Measurements from ENCODE around the gene KRT81. TPM values are rescaled to one million over a fixed set of nuclear protein-coding genes. Genes with fewer than 3 reads are reported as not detected.

KRT81 gene
- total and polyA plus RNA-seq, 2 of the 4 experiments (the other 2 are of a cell fraction), result under 0.01 to 0.05 TPM

DNA sequence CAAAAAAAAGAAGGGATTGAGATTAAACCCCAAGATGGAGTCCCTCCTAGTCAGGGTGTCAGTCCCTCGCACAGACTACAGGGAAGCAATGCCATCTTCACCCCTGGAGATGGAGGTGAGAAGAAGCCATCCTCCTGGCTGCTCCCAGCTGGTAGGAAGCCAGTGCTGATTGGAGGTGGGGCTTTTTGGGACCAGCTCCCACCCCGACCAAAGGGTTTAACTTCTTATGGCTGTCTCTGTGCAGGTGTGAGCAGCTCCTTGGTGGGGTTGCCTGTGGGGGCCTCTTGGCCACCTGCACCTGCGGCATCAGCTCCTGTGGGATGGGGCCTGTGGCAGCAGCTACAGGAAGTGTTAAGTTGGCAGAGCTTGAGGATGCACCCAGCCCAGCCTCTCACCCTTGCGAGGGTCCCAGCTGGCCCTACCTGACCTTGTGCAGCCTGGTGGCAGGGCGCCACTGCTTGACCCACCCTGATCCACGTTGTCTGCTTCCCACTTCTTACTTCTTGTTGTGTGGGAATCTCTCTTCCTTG, 20.7 kb downstream of the KRT81 start:
- peaks cover 10% of the 10 kb centered on the region for H3K27me3 ChIP-seq (ENCODE audit: control insufficient read depth, insufficient read depth, low read length)
- H3K36me3 ChIP-seq (ENCODE audit: control insufficient read depth, insufficient read depth, low read length), result no peaks in the 10 kb centered on the region
- ATAC-seq (ENCODE audit: low read depth), result no peak
- H2BK5ac ChIP-seq (ENCODE audit: low read depth, low read length, poor library complexity, severe bottlenecking), result no peak overlapping the region
- no peak overlapping the region for H2BK15ac ChIP-seq (ENCODE audit: low read depth, low read length)
- H4K8ac ChIP-seq (ENCODE audit: low read depth in 2 of 2, low read length in 2 of 2), result no peak overlapping the region
- no peaks in the 10 kb centered on the region for H3K9me1 ChIP-seq (ENCODE audit: insufficient read depth, low read length)
- H3K27ac ChIP-seq (ENCODE audit: insufficient read depth, low read length), result no peak overlapping the region
- no peak for DNase-seq
- H3K9me3 ChIP-seq (ENCODE audit: control insufficient read depth, insufficient read depth, low read length), result no peaks in the 10 kb centered on the region; the same call in 1 of the 2 replicates
- H2AFZ ChIP-seq (replicated peaks; ENCODE audit: low read length, poor library complexity), result no peak overlapping the region
- no peak overlapping the region for H2BK120ac ChIP-seq (ENCODE audit: low read depth, low read length)
- no peak overlapping the region for H3K9ac ChIP-seq (ENCODE audit: low read depth, low read length)
- POLR2A ChIA-PET (ENCODE audit: unreplicated experiment), result no interaction called here
- H2AK9ac ChIP-seq (replicated peaks; ENCODE audit: low read depth, low read length, poor library complexity), result no peak overlapping the region
- peaks cover 2% of the 10 kb centered on the region for H3K4me1 ChIP-seq (ENCODE audit: control insufficient read depth, insufficient read depth, low read length)
- H3K4me2 ChIP-seq (ENCODE audit: low read depth, low read length), result no peak overlapping the region
- no peak overlapping the region for H2AK5ac ChIP-seq (ENCODE audit: low read depth, low read length)
- dilution Hi-C loops (cut with HindIII; ENCODE audit: low sequenced_read_pairs, unreplicated experiment), result no loop called here
- CTCF ChIA-PET, result interaction anchor here (1.3 kb wide), 1 partner anchor 9 kb away, joined by 9 read pairs; no protein-coding TSS in a partner anchor
- no peak overlapping the region for H3K56ac ChIP-seq (ENCODE audit: extremely low read depth, insufficient read depth, low read length)
- no peak overlapping the region for H2BK20ac ChIP-seq (ENCODE audit: low read depth, low read length)
- no peak overlapping the region for H4K91ac ChIP-seq (ENCODE audit: insufficient read depth, low read depth, low read length)
- H3K14ac ChIP-seq (replicated peaks; ENCODE audit: low read depth, low read length), result no peak overlapping the region
- intact Hi-C loops (cut with micrococcal nuclease), result no loop called here
- no peaks in the 10 kb centered on the region for H4K20me1 ChIP-seq (ENCODE audit: insufficient read depth, low read length)
- TF ChIP-seq NFE2L2 (IDR thresholded peaks at IDR 0.05; ENCODE audit: low read depth, low read length) (no peak), MAZ (IDR thresholded peaks at IDR 0.05; ENCODE audit: borderline replicate concordance, low read depth, low read length) (no peak)
- no peak overlapping the region for H3K23ac ChIP-seq (ENCODE audit: low read depth, low read length)
- H4K5ac ChIP-seq (ENCODE audit: low read depth, low read length), result no peak overlapping the region
- no peak overlapping the region for H3K18ac ChIP-seq (ENCODE audit: low read depth, low read length)
- H3K4ac ChIP-seq (ENCODE audit: low read depth, low read length), result no peak overlapping the region
- H3K4me3 ChIP-seq (ENCODE audit: insufficient read depth, low read depth, low read length), result no peak overlapping the region
- no peaks in the 10 kb centered on the region for H3K79me1 ChIP-seq (ENCODE audit: low read depth in 1 of 2, low read length in 2 of 2)
- BruUV-seq (replicated peaks), result no TSS peak
- WGBS, 2 experiments (ENCODE audit: extremely low coverage in 2 of 2, insufficient read length in 1 of 2), result no CpG with 5 or more reads among the region's 6 CpGs
- in situ Hi-C loops (cut with MboI; ENCODE audit: low sequenced_read_pairs), result no loop called here

Data from IMR-90 (cell line).